Hepatocyte (in vitro differentiated cells): Measurements from ENCODE around the gene RHOT1.

Experiments
- EZH2 ChIP-seq: fragments of 200-600 bp; sonication (generic); IDR thresholded peaks from 2 replicates; pipeline ENCODE4 v1.6.1; 2016; ENCODE audit warnings: antibody characterized with exemption, mild to moderate bottlenecking, borderline replicate concordance
- TF ChIP-seq, protein P1 (sequence below): fragments of 200-600 bp; sonication (generic); IDR thresholded peaks from 2 replicates; pipeline ENCODE4 v1.5.1; 2016; ENCODE audit warnings: antibody characterized with exemption, mild to moderate bottlenecking; ENCODE audit not compliant: poor library complexity

DNA sequence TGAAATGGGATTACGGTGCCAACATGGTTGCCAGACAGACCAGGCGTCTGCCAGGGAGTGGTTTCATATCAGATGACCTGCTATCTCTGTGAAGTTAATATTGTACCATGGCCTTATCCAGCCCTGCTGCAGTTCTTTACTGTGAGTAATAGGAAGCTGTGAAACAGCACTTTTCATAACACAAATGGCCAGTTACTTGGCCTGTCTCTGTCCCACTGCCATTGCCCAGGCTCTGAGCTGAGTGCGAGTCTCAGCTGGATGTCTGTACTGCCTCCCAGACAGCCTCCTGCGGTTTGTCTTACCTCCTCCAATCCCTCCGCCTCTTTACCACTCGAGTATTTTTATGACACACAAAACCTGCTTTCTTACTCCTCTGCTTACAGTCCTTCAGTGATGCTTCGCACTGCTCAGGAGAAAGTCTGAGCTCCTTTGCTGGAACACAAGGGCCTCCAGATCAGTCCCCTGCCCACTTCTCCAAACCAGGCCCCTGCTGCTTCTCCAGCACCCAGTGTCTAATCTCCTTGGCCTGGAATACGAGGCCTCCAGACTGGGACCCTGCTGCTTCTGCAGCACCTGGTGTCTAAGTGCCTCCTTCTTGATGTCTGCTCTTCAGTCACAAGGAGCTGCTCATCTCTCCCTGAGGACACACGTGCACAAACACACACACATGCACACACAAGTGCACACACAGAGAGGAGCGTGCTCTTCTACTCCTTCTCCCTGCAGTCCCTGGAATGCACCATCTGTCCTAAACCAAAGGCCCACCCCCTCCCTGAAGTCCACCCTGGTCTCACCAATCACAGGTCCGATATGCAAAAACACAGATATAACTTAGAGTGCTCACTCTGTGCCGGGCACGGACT, 17.1 kb upstream of the RHOT1 start:
- TF ChIP-seq EZH2 = no peak
- TF ChIP-seq, protein P1, sequence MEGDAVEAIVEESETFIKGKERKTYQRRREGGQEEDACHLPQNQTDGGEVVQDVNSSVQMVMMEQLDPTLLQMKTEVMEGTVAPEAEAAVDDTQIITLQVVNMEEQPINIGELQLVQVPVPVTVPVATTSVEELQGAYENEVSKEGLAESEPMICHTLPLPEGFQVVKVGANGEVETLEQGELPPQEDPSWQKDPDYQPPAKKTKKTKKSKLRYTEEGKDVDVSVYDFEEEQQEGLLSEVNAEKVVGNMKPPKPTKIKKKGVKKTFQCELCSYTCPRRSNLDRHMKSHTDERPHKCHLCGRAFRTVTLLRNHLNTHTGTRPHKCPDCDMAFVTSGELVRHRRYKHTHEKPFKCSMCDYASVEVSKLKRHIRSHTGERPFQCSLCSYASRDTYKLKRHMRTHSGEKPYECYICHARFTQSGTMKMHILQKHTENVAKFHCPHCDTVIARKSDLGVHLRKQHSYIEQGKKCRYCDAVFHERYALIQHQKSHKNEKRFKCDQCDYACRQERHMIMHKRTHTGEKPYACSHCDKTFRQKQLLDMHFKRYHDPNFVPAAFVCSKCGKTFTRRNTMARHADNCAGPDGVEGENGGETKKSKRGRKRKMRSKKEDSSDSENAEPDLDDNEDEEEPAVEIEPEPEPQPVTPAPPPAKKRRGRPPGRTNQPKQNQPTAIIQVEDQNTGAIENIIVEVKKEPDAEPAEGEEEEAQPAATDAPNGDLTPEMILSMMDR = no peak
